Endometrium (tissue), 2 donors: Measurements from ENCODE around the gene MYOZ3.

Experiments used
- FAIRE-seq: peaks from 2 replicates; lab custom pipeline; 2012; peaks lifted over from hg19 to GRCh38; lab: Jason Lieb, UNC
- donor health status: control.
- donor health status: control.

Gene MYOZ3

GRCh38 chr5:150642991-150643710, 17.9 kb upstream of the MYOZ3 start:
- no peak for FAIRE-seq

GRCh38 chr5:150644058-150644457, 17.0 kb upstream of the MYOZ3 start:
- FAIRE-seq: no peak

- FAIRE-seq: no peak
These were observed 16.5 kb upstream of the MYOZ3 start for GRCh38 chr5:150644514-150644913.

GRCh38 chr5:150645070-150645700, 15.9 kb upstream of the MYOZ3 start:
- no peak for FAIRE-seq

- no peak for FAIRE-seq
These were observed 13.5 kb upstream of the MYOZ3 start for GRCh38 chr5:150647275-150648251.

GRCh38 chr5:150648294-150649107, 12.6 kb upstream of the MYOZ3 start:
- no peak for FAIRE-seq

- FAIRE-seq: no peak
These were observed 11.7 kb upstream of the MYOZ3 start for GRCh38 chr5:150649108-150650020.

GRCh38 chr5:150650021-150651006, 10.7 kb upstream of the MYOZ3 start:
- no peak for FAIRE-seq

- FAIRE-seq: no peak
These were observed 9.7 kb upstream of the MYOZ3 start for GRCh38 chr5:150651382-150651781.

- no peak for FAIRE-seq
These were observed 9.0 kb upstream of the MYOZ3 start for GRCh38 chr5:150651924-150652671.

- no peak for FAIRE-seq
These were observed 7.8 kb upstream of the MYOZ3 start for GRCh38 chr5:150653145-150653761.

- no peak for FAIRE-seq
These were observed 7.1 kb upstream of the MYOZ3 start for GRCh38 chr5:150653762-150654556.

GRCh38 chr5:150655221-150655620, 5.8 kb upstream of the MYOZ3 start:
- no peak for FAIRE-seq

- no peak for FAIRE-seq
These were observed 4.6 kb upstream of the MYOZ3 start for GRCh38 chr5:150656191-150657132.

GRCh38 chr5:150658121-150658520, 2.9 kb upstream of the MYOZ3 start:
- no peak for FAIRE-seq

GRCh38 chr5:150658699-150659265, 2.3 kb upstream of the MYOZ3 start:
- no peak for FAIRE-seq
